H1 (cell line): ENCODE measurements around the gene HNF4A. TPM values are rescaled to one million over a fixed set of nuclear protein-coding genes. Genes with fewer than 3 reads are reported as not detected.

ENCODE experiments used
- BRCA1 ChIP-seq: IDR thresholded peaks from 2 replicates; pipeline ENCODE4 v1.6.1; 2012; ENCODE audit warnings: low read depth, low read length, improper control_type of control experiment
- CBX5 ChIP-seq: fragments of 300-800, 300-1000 bp; sonication (generic); IDR thresholded peaks from 2 replicates; pipeline ENCODE4 v1.7.1; 2016; ENCODE audit warnings: antibody characterized with exemption, low read length, low read depth
- CREB1 ChIP-seq: IDR thresholded peaks from 2 replicates; pipeline ENCODE4 v1.6.1; 2012; ENCODE audit warnings: inconsistent platforms
- E2F6 ChIP-seq: IDR thresholded peaks from 2 replicates; pipeline ENCODE4 v1.6.1; 2012; ENCODE audit warnings: inconsistent platforms
- EZH2 ChIP-seq: fragments of 200-600 bp; sonication (generic); IDR thresholded peaks from 2 replicates; pipeline ENCODE4 v1.7.1; 2012; ENCODE audit warnings: low read depth, mild to moderate bottlenecking, moderate library complexity, low read length, inconsistent platforms; ENCODE audit not compliant: severe bottlenecking
- PHF8 ChIP-seq: fragments of 200-600 bp; sonication (generic); conservative IDR thresholded peaks from 2 replicates; pipeline ENCODE4 v1.7.1; 2012; ENCODE audit warnings: low read depth, mild to moderate bottlenecking, inconsistent platforms, low read length, moderate library complexity
- RBBP5 ChIP-seq: IDR thresholded peaks from 2 replicates; pipeline ENCODE4 v1.7.1; 2012; ENCODE audit warnings: low read depth, mild to moderate bottlenecking, inconsistent platforms, low read length, moderate library complexity, borderline replicate concordance
- SIN3A ChIP-seq, 2 experiments: IDR thresholded peaks in 1 of 2; conservative IDR thresholded peaks in 1 of 2; 2 replicates each; pipeline ENCODE4 v1.6.1; 2011 to 2012; ENCODE audit warnings: low read length in 2 of 2, improper control_type of control experiment in 1 of 2, low read depth in 1 of 2, mild to moderate bottlenecking in 1 of 2
- SIRT6 ChIP-seq: IDR thresholded peaks from one replicate; pipeline ENCODE4 v1.7.1; 2012; ENCODE audit warnings: low read length, inconsistent platforms
- SP2 ChIP-seq: IDR thresholded peaks from 2 replicates; pipeline ENCODE4 v1.6.1; 2012; ENCODE audit warnings: mild to moderate bottlenecking, low read length, inconsistent platforms
- TCF12 ChIP-seq: IDR thresholded peaks from 2 replicates; pipeline ENCODE4 v1.6.1; 2011; ENCODE audit warnings: low read depth, mild to moderate bottlenecking, low read length
- polyA plus RNA-seq, 7 experiments: library from polyadenylated mRNA; depleted of rRNA in 3 of 7; stranded (reverse) in 5 of 7; unstranded in 2 of 7; fragments of >200 nt in 5 of 7; fragments of 200-250 nt in 2 of 7; gene quantifications; 1 replicate in 5 of 7; 2 replicates in 1 of 7; 4 replicates in 1 of 7; pipeline versions ENCODE4 v1.2.1 to v1.2.3, GENCODE V29; 2011 to 2013; ENCODE audit warnings: missing spikeins in 2 of 7, mixed read lengths in 2 of 7
- total RNA-seq: library from RNA; stranded (reverse); fragmentation: NEBNext Ultra II Directional; extraction: Animal tissue kit (Norgen Biotek cat#: 25700); gene quantifications from 2 replicates; pipeline ENCODE4 v1.2.1, GENCODE V29; 2021

Gene HNF4A
- total and polyA plus RNA-seq, 2 of the 8 experiments (the other 6 are each of a cell fraction or from before 2014, with no cell fraction given): 0.03 TPM; not detected in 1

DNA sequence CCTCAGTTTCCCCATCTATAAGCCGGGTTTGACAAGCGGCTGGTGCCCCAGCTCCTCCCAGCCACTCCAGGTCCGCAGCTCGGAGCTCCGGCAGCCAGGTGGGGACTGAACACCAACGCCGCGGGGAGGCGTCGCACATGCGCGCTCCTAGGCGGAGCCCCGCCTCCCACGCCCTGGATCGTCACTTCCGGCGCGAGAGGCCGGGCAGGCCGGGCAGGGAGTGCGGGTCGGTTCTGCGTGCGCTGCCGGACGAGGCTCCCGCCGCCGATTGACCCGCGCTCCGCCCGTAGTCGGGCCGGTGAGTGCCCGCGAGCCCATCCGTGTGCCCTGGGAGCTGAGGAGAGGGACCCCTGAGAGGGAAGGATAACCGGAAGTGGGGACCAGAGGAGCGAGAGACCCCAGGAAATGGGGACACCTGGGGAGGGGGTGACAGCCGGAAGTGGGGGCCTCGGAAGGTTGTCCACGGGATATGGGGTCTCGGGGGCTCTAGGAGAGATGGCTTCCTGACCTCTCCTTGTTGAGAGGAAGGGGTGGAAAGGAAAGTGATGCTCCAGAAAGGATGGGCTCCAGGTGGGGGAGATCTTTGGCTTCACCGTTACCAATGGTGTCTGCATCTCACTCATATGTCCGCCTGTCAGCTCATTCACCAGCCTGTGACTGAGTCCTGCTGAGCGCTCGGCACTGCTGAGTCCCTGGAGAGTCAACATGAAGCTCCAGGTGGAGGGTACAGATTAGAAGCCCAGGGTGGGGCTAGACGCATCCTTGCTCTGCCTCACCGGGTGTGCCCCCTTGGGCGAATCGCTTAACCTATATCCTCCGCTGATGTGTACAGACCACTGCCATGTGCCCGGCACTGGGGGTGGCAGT is 120.4 kb downstream of the HNF4A start, which contains the start of gene TTPAL (continued):
- TF ChIP-seq CBX5 (no peak), SP2 (no peak), RBBP5 (peak; percentile 86), TCF12 (0 out of 2 replicates have a peak, but pooled peaks have one; percentile 40), EZH2 (no peak), CREB1 (peak; percentile 90), SIRT6 (no peak), PHF8 (peak; percentile 99), E2F6 (peak; percentile 43), SIN3A (conservative IDR thresholded peaks at IDR 0.05 in 1 of 2, IDR thresholded peaks at IDR 0.05 in 1 of 2; ENCODE audit: low read depth in 1 of 2, low read length in 2 of 2) (peak; percentile 54 to 62; a peak in 2 of 4 replicates), BRCA1 (no peak)
